DND-41 (cell line): ENCODE results near the gene NUP37.
"Not testable (repeated sequence)": the region's sequence is repeated elsewhere in the genome, so short reads cannot be mapped to it uniquely, and the experiment has no call there.

Experiments
- ATAC-seq: fragments of 200-7000 bp; cut with Tn5 transposase; 3 replicates; pipeline ENCODE4 v1.9.1; 2021; ENCODE audit warnings: low read depth; ENCODE audit not compliant: insufficient read depth
- DNase-seq: peaks from one replicate; pipeline ENCODE4 v3.0.0-alpha.2; 2020
- H2AFZ ChIP-seq: 2 replicates; pipeline ENCODE4 v1.6.0; 2012; ENCODE audit warnings: low read depth, low read length
- H3K27ac ChIP-seq: 2 replicates; pipeline ENCODE4 v1.5.1; 2012; ENCODE audit warnings: low read length, inconsistent platforms
- H3K27me3 ChIP-seq: fragments of 200-600 bp; sonication (generic); 2 replicates; pipeline ENCODE4 v1.6.0; 2012; ENCODE audit warnings: low read length, mild to moderate bottlenecking, inconsistent platforms; ENCODE audit not compliant: insufficient read depth, poor library complexity
- H3K36me3 ChIP-seq: 2 replicates; pipeline ENCODE4 v1.5.1; 2012; ENCODE audit warnings: low read length, inconsistent platforms; ENCODE audit not compliant: insufficient read depth
- H3K4me1 ChIP-seq: 2 replicates; pipeline ENCODE4 v1.5.1; 2012; ENCODE audit warnings: mild to moderate bottlenecking, low read length; ENCODE audit not compliant: insufficient read depth
- H3K4me2 ChIP-seq: 2 replicates; pipeline ENCODE4 v1.6.0; 2012; ENCODE audit warnings: mild to moderate bottlenecking, moderate library complexity, low read length, inconsistent platforms; ENCODE audit not compliant: insufficient read depth
- H3K4me3 ChIP-seq, 2 experiments: fragments of 200-600 bp in 1 of 2; shearing (Covaris generic) in 1 of 2; 2 replicates each; pipeline ENCODE4 v1.5.1; 2012 to 2016; ENCODE audit warnings: inconsistent platforms in 2 of 2, low read length in 2 of 2, mild to moderate bottlenecking in 2 of 2, low read depth in 1 of 2, moderate library complexity in 1 of 2
- H3K79me2 ChIP-seq: 2 replicates; pipeline ENCODE4 v1.6.0; 2012; ENCODE audit warnings: low read length, inconsistent platforms; ENCODE audit not compliant: insufficient read depth
- H3K9ac ChIP-seq: 2 replicates; pipeline ENCODE4 v1.6.0; 2012; ENCODE audit warnings: low read depth, mild to moderate bottlenecking, inconsistent platforms, low read length, moderate library complexity
- H3K9me3 ChIP-seq: 2 replicates; pipeline ENCODE4 v1.5.1; 2012; ENCODE audit warnings: low read length, moderate library complexity, mild to moderate bottlenecking, inconsistent platforms; ENCODE audit not compliant: insufficient read depth, severe bottlenecking
- H4K20me1 ChIP-seq: 2 replicates; pipeline ENCODE4 v1.6.0; 2012; ENCODE audit warnings: low read length; ENCODE audit not compliant: insufficient read depth
- EZH2 ChIP-seq: IDR thresholded peaks from 3 replicates; pipeline ENCODE4 v1.6.1; 2012; ENCODE audit warnings: borderline replicate concordance, low read depth, mild to moderate bottlenecking, moderate library complexity, low read length, inconsistent platforms; ENCODE audit not compliant: severe bottlenecking
- TF ChIP-seq, protein P1 (sequence below): IDR thresholded peaks from 2 replicates; pipeline ENCODE4 v1.5.1; 2012; ENCODE audit warnings: borderline replicate concordance, low read length, moderate library complexity, mild to moderate bottlenecking; ENCODE audit not compliant: poor library complexity, severe bottlenecking; ENCODE audit errors: extremely low read depth

NUP37 gene

DNA sequence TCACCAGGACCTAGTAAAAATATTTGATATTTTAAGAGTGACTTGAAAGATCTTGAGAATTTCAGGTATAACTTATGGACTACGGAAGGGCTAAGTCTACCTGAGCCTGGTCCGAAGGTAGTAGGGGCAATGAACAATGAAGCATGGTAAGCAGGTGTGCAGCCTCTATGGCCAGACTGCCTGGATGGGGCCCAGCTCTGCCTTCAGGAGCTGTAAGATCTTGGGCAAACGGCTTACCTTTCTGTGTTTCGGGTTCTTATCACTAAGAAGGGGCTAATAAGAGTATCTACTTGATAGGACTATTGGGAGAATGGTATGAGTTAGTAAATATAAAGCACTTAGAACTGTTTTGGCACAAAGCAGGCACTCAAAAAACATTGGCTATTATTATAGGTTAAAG, 39.1 kb downstream of the NUP37 start:
- TF ChIP-seq EZH2 = no peak
- TF ChIP-seq, protein P1, sequence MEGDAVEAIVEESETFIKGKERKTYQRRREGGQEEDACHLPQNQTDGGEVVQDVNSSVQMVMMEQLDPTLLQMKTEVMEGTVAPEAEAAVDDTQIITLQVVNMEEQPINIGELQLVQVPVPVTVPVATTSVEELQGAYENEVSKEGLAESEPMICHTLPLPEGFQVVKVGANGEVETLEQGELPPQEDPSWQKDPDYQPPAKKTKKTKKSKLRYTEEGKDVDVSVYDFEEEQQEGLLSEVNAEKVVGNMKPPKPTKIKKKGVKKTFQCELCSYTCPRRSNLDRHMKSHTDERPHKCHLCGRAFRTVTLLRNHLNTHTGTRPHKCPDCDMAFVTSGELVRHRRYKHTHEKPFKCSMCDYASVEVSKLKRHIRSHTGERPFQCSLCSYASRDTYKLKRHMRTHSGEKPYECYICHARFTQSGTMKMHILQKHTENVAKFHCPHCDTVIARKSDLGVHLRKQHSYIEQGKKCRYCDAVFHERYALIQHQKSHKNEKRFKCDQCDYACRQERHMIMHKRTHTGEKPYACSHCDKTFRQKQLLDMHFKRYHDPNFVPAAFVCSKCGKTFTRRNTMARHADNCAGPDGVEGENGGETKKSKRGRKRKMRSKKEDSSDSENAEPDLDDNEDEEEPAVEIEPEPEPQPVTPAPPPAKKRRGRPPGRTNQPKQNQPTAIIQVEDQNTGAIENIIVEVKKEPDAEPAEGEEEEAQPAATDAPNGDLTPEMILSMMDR = no peak
- no peak overlapping the region for H3K4me3 ChIP-seq
- H3K4me1 ChIP-seq = no peaks in the 10 kb centered on the region
- H3K4me2 ChIP-seq = no peak overlapping the region
- no peaks in the 10 kb centered on the region for H4K20me1 ChIP-seq
- H3K27me3 ChIP-seq = no peaks in the 10 kb centered on the region
- DNase-seq (no peak), ATAC-seq (no peak)
- no peak overlapping the region for H3K27ac ChIP-seq
- no peaks in the 10 kb centered on the region for H3K79me2 ChIP-seq
- no peak overlapping the region for H3K9ac ChIP-seq
- H3K9me3 ChIP-seq = no peaks in the 10 kb centered on the region
- peaks cover 86% of the 10 kb centered on the region for H3K36me3 ChIP-seq
- H2AFZ ChIP-seq = no peak overlapping the region

DNA sequence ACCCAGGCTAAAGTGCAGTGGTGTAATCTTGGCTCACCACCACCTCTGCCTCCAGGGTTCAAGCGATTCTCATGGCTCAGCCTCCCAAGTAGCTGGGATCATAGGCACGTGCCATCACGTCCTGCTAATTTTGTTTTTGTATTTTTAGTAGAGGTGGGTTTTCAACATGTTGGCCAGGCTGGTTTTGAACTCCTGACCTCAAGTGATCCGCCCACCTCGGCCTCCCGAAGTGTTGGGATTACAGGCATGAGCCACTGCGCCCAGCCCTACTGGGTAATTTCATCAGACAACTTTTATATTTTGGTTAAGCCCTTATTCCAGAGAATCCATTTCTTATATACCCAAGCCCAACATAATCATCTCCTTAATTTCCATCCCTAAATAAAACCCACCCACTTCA, 47.8 kb downstream of the NUP37 start:
- not testable (repeated sequence) for H3K27me3 ChIP-seq, H3K4me2 ChIP-seq, ATAC-seq, H4K20me1 ChIP-seq, H3K4me1 ChIP-seq, DNase-seq, H3K79me2 ChIP-seq, H2AFZ ChIP-seq, H3K27ac ChIP-seq, H3K4me3 ChIP-seq, H3K9ac ChIP-seq, H3K9me3 ChIP-seq
- H3K36me3 ChIP-seq = peaks cover 37% of the 10 kb centered on the region

DNA sequence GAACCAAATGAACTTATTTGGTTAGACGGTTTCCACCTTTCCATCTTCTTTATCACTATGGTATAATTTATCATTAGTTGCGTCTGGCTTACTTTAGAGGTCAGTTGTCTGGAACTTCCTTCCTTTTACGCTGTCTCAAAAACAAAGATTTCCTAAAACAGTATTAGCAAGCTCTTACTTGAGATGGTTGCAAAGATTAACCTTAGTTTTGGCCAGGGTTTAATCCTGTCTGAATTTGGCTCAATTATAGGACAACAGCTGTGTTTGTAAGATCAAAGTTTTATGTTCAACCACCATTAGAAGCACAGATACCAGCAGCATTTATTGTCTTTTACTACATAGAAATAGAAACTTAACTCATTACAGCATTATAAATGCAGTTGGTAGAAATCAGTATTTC, 50.2 kb downstream of the NUP37 start:
- ATAC-seq = no peak
- no peak overlapping the region for H3K4me2 ChIP-seq
- H4K20me1 ChIP-seq = no peaks in the 10 kb centered on the region
- H3K4me3 ChIP-seq = no peak overlapping the region
- DNase-seq = no peak
- no peaks in the 10 kb centered on the region for H3K27me3 ChIP-seq
- TF ChIP-seq, protein P1 = no peak
- TF ChIP-seq EZH2 = no peak
- H2AFZ ChIP-seq = no peak overlapping the region
- H3K36me3 ChIP-seq = peaks cover 15% of the 10 kb centered on the region; the same call in 1 of the 2 replicates
- H3K79me2 ChIP-seq = no peaks in the 10 kb centered on the region
- no peak overlapping the region for H3K27ac ChIP-seq
- H3K9me3 ChIP-seq = no peaks in the 10 kb centered on the region
- H3K9ac ChIP-seq = no peak overlapping the region
- H3K4me1 ChIP-seq = no peaks in the 10 kb centered on the region

DNA sequence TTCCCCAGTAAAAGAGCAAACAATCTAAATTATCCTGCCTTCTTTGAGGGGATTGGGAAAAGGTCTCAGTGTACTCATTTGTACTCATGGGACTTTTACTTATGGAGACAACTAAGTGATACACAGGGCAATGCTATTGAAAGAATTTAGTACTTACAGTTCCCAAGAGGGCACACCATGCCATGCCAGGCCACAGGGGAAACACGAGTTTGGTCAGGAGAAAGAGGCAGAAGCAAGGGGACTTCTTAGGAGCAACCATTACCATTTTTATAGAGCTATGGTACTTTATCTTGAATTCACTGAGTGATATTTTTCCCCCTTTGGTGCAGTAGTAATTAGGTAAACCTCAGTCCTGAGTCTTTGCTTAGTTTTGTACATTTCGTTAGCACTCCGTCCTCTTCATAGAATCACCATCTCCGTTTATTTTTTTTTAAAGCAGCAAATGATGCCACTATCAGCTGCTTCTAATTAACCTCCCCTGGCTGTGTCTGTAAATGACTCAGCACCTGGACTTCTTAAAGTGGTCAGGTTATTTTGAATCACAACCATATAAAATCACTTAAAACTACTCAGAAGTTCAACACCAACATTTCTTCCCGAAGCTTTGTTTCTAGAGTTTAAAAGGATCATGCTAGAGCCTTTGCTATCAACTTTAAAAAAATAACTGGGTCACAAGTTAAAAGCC, 52.2 kb downstream of the NUP37 start:
- no peak for ATAC-seq
- Histone ChIP-seq H3K4me1 (no peaks in the 10 kb centered on the region), H3K4me3 (no peak overlapping the region), H4K20me1 (no peaks in the 10 kb centered on the region), H2AFZ (no peak overlapping the region), H3K79me2 (no peaks in the 10 kb centered on the region), H3K4me2 (no peak overlapping the region), H3K27me3 (no peaks in the 10 kb centered on the region), H3K27ac (no peak overlapping the region), H3K36me3 (no peaks in the 10 kb centered on the region), H3K9me3 (no peaks in the 10 kb centered on the region), H3K9ac (no peak overlapping the region)
- TF ChIP-seq, protein P1 = no peak
- TF ChIP-seq EZH2 = no peak
- DNase-seq = no peak
